Bronchial epithelial cell (primary cell): Measurements from ENCODE around the gene PPCDC. TPM values are rescaled to one million over a fixed set of nuclear protein-coding genes. Genes with fewer than 3 reads are reported as not detected.

Experiments used
- DNase-seq: peaks from one replicate; pipeline ENCODE4 v3.0.0-alpha.2; 2010; ENCODE audit warnings: low read depth
- FAIRE-seq: peaks from 2 replicates; lab custom pipeline; 2011; peaks lifted over from hg19 to GRCh38; lab: Jason Lieb, UNC
- H3K27me3 ChIP-seq: 2 replicates; pipeline ENCODE4 v1.5.1; 2011; ENCODE audit warnings: low read length; ENCODE audit not compliant: control insufficient read depth, insufficient read depth
- H3K36me3 ChIP-seq: 2 replicates; pipeline ENCODE4 v1.5.1; 2011; ENCODE audit warnings: low read length; ENCODE audit not compliant: control insufficient read depth, insufficient read depth
- H3K4me3 ChIP-seq: 2 replicates; pipeline ENCODE4 v1.5.1; 2011; ENCODE audit warnings: mild to moderate bottlenecking, low read depth, low read length, control low read depth
- CTCF ChIP-seq: IDR thresholded peaks from 2 replicates; pipeline ENCODE4 v1.5.1; 2011; ENCODE audit warnings: mild to moderate bottlenecking, moderate library complexity, low read length, control low read depth, inconsistent platforms; ENCODE audit not compliant: insufficient read depth, severe bottlenecking
- total RNA-seq: library from RNA; depleted of rRNA; stranded (reverse); fragments of >200 nt; gene quantifications from 2 replicates; pipeline ENCODE4 v1.2.1, GENCODE V29; 2014

The PPCDC gene
- total RNA-seq, 1 donor from 2014 or later = 13.2 TPM

- no peak overlapping the region for H3K4me3 ChIP-seq
- no peak for TF ChIP-seq CTCF
- H3K27me3 ChIP-seq = no peaks in the 10 kb centered on the region
- no peaks in the 10 kb centered on the region for H3K36me3 ChIP-seq
- DNase-seq (no peak), FAIRE-seq (no peak)
Observed at GRCh38 chr15:75025548-75026260, 2.3 kb downstream of the PPCDC start.

DNA sequence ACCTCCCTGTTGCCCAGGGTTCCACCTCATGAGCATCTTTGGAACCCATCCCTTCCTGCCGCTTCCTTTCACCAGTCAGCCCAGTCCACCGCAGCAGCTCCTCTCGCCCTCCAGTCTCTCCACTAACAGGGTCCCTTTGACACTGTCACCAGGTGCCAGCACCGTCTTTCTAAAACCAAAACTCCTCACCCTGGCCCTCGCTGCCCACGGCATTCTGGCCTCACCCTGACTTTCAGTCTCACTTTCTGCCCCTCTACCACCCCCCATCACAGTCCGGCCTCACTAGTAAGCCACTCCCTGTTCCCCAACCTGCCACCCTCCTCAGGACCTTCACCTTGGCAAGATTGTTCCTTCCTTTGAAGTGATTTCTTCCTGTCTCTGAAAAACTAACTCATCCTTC, 4.2 kb downstream of the PPCDC start:
- Histone ChIP-seq H3K36me3 (no peaks in the 10 kb centered on the region), H3K4me3 (no peak overlapping the region), H3K27me3 (no peaks in the 10 kb centered on the region)
- TF ChIP-seq CTCF = no peak
- DNase-seq (no peak), FAIRE-seq (no peak)

- Histone ChIP-seq H3K4me3 (no peak overlapping the region), H3K27me3 (no peaks in the 10 kb centered on the region), H3K36me3 (no peaks in the 10 kb centered on the region)
- TF ChIP-seq CTCF = no peak
- DNase-seq (no peak), FAIRE-seq (no peak)
Observed at GRCh38 chr15:75028991-75029377, 5.6 kb downstream of the PPCDC start.

DNA sequence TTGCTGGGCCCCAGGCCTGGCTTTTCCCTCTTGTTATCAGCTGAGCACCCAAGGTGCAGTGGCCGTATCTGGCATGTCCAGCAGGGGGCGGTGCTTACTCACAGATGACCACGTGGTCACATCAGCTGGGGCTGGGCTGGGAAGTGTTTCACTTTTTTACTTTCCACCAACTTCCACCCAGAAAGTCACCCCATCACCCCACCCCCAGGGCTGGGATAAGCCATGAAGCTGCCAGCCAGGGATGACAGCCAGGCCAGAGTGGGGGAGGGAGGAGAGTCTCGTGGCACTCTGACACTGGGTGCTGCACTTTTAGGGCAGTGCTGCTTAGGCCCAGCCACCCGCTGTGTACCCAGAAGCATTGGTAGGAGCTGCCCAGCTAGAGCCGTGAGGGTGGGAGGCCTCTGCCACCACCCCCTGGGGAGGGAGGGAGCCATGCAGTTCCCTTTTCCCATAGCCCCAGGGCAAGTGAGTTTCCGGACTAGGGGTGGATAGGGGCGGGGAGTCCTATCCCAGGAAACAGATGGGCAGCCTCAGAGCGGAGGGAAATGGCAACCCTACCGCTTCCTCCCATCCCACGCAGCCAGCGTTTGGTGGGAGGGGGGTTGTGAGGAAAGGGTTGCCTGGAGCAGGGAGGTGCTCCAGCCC, 6.1 kb downstream of the PPCDC start:
- H3K4me3 ChIP-seq = no peak overlapping the region
- no peaks in the 10 kb centered on the region for H3K36me3 ChIP-seq
- no peak for FAIRE-seq
- TF ChIP-seq CTCF = peak; percentile 92
- DNase-seq = peak; percentile 61
- no peaks in the 10 kb centered on the region for H3K27me3 ChIP-seq

DNA sequence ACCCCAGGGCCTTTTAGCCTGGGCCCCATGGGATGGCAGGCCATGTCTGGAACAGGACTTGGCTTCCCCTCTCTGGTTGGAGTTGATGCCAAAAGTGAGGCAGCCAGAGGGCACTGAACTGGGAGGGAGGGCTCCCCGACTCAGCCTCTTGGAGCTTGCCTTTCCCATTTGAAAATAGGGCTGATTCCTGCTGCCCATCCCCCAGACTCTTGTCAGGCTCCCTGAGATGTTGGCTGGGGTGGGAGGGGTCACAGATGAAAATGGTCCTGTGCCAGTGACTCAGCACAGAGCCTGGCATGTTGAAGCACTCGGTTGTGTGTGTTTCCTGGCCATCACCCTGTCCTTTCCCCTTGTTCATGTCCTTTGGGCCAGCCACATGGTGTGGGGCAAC, 6.6 kb downstream of the PPCDC start:
- no peak for FAIRE-seq
- peak; percentile 12 for DNase-seq
- Histone ChIP-seq H3K36me3 (no peaks in the 10 kb centered on the region), H3K27me3 (no peaks in the 10 kb centered on the region), H3K4me3 (no peak overlapping the region)
- TF ChIP-seq CTCF = no peak
